ENCODE data around the gene CORO2B.

Gene CORO2B, protein sequence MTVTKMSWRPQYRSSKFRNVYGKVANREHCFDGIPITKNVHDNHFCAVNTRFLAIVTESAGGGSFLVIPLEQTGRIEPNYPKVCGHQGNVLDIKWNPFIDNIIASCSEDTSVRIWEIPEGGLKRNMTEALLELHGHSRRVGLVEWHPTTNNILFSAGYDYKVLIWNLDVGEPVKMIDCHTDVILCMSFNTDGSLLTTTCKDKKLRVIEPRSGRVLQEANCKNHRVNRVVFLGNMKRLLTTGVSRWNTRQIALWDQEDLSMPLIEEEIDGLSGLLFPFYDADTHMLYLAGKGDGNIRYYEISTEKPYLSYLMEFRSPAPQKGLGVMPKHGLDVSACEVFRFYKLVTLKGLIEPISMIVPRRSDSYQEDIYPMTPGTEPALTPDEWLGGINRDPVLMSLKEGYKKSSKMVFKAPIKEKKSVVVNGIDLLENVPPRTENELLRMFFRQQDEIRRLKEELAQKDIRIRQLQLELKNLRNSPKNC

GRCh38 chr15:68578980-68579935 is at the start of gene CORO2B:
Gene CORO2B (plus strand): TSS chr15:68578993. CDS start chr15:68579263, 270 bp downstream.
- Histone ChIP-seq H3K9me3 (ENCODE audit: insufficient read depth, low read depth, low read length) (no peaks in the 10 kb centered on the region), H3K9ac (ENCODE audit: low read depth, low read length) (peak within 1 kb of the TSS; percentile 31; the same call in 1 of the 2 replicates), H3K27ac (ENCODE audit: low read length) (no peak within 1 kb of the TSS), H3K4me3 (ENCODE audit: low read length) (peak within 1 kb of the TSS; percentile 74), H3K4me1 (ENCODE audit: insufficient read depth, low read length) (peaks cover 23% of the 10 kb centered on the region; the same call in 1 of the 2 replicates), H3K36me3 (ENCODE audit: insufficient read depth, low read depth, low read length) (no peaks in the 10 kb centered on the region), H3K27me3 (ENCODE audit: insufficient read depth, low read length) (peaks cover 56% of the 10 kb centered on the region)

GRCh38 chr15:68531387-68532179 is 47.2 kb upstream of the CORO2B start:
- no peaks in the 10 kb centered on the region for H3K27me3 ChIP-seq (ENCODE audit: insufficient read depth, low read length)
- H3K4me1 ChIP-seq (ENCODE audit: insufficient read depth, low read length), result peaks cover 2% of the 10 kb centered on the region; the same call in 1 of the 2 replicates
- H3K9ac ChIP-seq (ENCODE audit: low read depth, low read length), result no peak overlapping the region
- no peaks in the 10 kb centered on the region for H3K9me3 ChIP-seq (ENCODE audit: insufficient read depth, low read depth, low read length)
- no peak overlapping the region for H3K27ac ChIP-seq (ENCODE audit: low read length)
- no peaks in the 10 kb centered on the region for H3K36me3 ChIP-seq (ENCODE audit: insufficient read depth, low read depth, low read length)
- H3K4me3 ChIP-seq (ENCODE audit: low read length), result no peak overlapping the region

DNA sequence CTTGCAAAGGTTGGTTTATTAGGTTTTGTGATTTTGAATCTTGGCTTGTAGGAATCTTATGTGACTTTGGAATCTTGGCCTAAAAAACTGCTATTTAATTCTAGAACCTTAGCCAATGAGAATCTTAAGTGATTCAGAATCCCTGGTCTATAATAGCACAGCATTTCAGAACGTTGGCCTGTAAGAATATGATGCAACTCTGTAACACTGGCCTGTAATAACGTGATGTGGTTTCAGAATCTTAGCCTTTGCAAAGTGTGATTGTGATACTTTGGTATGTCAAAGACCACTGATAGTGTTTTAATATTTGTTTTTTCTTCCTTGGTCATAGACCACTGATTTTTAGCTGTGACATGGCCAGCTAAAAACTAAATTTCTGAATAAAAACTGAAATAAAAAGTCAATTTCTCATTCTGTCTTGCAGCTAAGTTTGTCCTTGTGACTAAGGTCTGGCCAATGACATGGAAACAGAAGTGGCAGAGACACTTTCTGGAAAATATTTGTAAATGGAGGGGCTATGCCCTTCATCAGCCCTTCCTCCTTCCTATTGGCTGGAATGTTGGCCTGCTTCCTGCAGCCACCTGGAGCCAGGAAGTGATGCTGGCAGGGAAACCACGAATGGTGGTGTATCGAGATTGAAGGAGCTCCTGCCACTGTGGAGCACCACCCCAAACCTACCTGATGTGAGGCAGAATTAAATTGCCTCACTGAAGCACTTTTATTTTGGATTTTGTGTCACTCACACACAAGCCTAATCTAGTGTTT is 42.3 kb upstream of the CORO2B start:
- Histone ChIP-seq H3K27me3 (ENCODE audit: insufficient read depth, low read length) (no peaks in the 10 kb centered on the region), H3K9me3 (ENCODE audit: insufficient read depth, low read depth, low read length) (peaks cover 7% of the 10 kb centered on the region; the same call in 1 of the 2 replicates), H3K36me3 (ENCODE audit: insufficient read depth, low read depth, low read length) (no peaks in the 10 kb centered on the region), H3K9ac (ENCODE audit: low read depth, low read length) (no peak overlapping the region), H3K4me1 (ENCODE audit: insufficient read depth, low read length) (no peaks in the 10 kb centered on the region), H3K27ac (ENCODE audit: low read length) (no peak overlapping the region), H3K4me3 (ENCODE audit: low read length) (no peak overlapping the region)

DNA sequence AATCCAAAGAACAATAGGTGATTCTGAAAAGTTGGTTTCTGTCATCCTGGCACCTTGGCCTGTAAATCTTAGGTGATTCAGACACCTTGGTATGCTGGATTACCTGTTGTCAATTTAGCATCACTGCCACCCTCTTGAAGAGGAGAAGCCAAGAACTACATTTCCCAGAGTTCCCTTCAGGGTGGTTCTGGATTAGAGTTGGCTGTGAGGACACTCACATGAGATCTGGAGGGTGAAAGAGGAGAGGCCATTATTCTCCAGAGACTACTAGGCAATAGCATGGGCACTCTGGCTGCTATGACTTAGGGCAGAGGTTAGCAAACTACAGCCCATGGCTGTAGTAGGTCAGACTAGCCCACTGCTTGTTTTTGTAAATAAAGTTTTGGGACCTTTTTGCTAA is 41.7 kb upstream of the CORO2B start:
- H3K27ac ChIP-seq (ENCODE audit: low read length), result no peak overlapping the region
- H3K9ac ChIP-seq (ENCODE audit: low read depth, low read length), result no peak overlapping the region
- H3K9me3 ChIP-seq (ENCODE audit: insufficient read depth, low read depth, low read length), result peaks cover 7% of the 10 kb centered on the region; the same call in 1 of the 2 replicates
- no peaks in the 10 kb centered on the region for H3K36me3 ChIP-seq (ENCODE audit: insufficient read depth, low read depth, low read length)
- H3K27me3 ChIP-seq (ENCODE audit: insufficient read depth, low read length), result no peaks in the 10 kb centered on the region
- no peaks in the 10 kb centered on the region for H3K4me1 ChIP-seq (ENCODE audit: insufficient read depth, low read length)
- H3K4me3 ChIP-seq (ENCODE audit: low read length), result no peak overlapping the region

DNA sequence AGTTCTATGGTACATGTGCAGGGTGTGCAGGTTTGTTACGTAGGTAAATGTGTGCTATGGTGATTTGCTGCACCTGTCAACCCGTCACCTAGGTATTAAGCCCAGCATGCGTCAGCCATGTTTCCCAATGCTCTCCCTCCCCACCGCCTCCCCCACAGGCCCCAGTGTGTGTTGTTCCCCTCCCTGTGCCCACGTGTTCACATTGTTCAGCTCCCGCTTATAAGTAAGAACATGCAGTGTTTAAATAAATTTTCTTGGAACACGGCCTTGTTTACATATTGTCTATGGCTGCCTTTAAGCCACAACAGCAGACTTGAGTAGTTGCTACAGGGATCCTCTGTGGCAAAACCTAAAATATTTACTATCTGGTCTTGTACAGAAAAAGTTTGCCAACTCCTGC is 41.3 kb upstream of the CORO2B start:
- Histone ChIP-seq H3K36me3 (ENCODE audit: insufficient read depth, low read depth, low read length) (no peaks in the 10 kb centered on the region), H3K9ac (ENCODE audit: low read depth, low read length) (no peak overlapping the region), H3K27ac (ENCODE audit: low read length) (no peak overlapping the region), H3K4me3 (ENCODE audit: low read length) (no peak overlapping the region), H3K9me3 (ENCODE audit: insufficient read depth, low read depth, low read length) (peaks cover 7% of the 10 kb centered on the region; the same call in 1 of the 2 replicates), H3K4me1 (ENCODE audit: insufficient read depth, low read length) (no peaks in the 10 kb centered on the region), H3K27me3 (ENCODE audit: insufficient read depth, low read length) (no peaks in the 10 kb centered on the region)

- Histone ChIP-seq H3K4me1 (ENCODE audit: insufficient read depth, low read length) (no peaks in the 10 kb centered on the region), H3K9ac (ENCODE audit: low read depth, low read length) (no peak overlapping the region), H3K4me3 (ENCODE audit: low read length) (no peak overlapping the region), H3K9me3 (ENCODE audit: insufficient read depth, low read depth, low read length) (peaks cover 7% of the 10 kb centered on the region; the same call in 1 of the 2 replicates), H3K27me3 (ENCODE audit: insufficient read depth, low read length) (no peaks in the 10 kb centered on the region), H3K36me3 (ENCODE audit: insufficient read depth, low read depth, low read length) (no peaks in the 10 kb centered on the region), H3K27ac (ENCODE audit: low read length) (no peak overlapping the region)
These were observed 40.5 kb upstream of the CORO2B start for GRCh38 chr15:68538311-68538710.

- Histone ChIP-seq H3K36me3 (ENCODE audit: insufficient read depth, low read depth, low read length) (no peaks in the 10 kb centered on the region), H3K27ac (ENCODE audit: low read length) (no peak overlapping the region), H3K4me1 (ENCODE audit: insufficient read depth, low read length) (no peaks in the 10 kb centered on the region), H3K27me3 (ENCODE audit: insufficient read depth, low read length) (no peaks in the 10 kb centered on the region), H3K9me3 (ENCODE audit: insufficient read depth, low read depth, low read length) (peaks cover 7% of the 10 kb centered on the region; the same call in 1 of the 2 replicates), H3K4me3 (ENCODE audit: low read length) (no peak overlapping the region), H3K9ac (ENCODE audit: low read depth, low read length) (no peak overlapping the region)
These were observed 37.0 kb upstream of the CORO2B start for GRCh38 chr15:68541743-68542142.

DNA sequence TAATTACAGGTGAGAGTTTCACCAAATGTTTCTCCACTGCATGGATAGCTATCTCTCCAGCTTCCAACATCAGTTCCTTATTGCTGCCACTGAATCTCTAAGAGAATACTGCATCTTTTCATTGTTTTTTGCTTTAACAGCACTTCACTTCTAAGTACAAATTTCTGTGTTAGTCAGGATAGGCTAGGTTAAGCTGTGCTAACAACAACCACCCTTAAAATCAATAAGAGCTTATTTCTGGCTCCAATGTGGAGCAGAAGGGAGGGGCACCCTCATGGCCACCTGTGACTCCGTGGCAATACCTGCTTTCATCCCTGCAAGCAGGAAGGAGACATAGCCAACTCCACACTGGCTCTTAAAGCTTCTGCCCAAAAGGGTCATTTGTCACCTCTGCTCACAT is 36.4 kb upstream of the CORO2B start:
- H3K4me3 ChIP-seq (ENCODE audit: low read length), result no peak overlapping the region
- no peak overlapping the region for H3K27ac ChIP-seq (ENCODE audit: low read length)
- H3K9ac ChIP-seq (ENCODE audit: low read depth, low read length), result no peak overlapping the region
- H3K27me3 ChIP-seq (ENCODE audit: insufficient read depth, low read length), result no peaks in the 10 kb centered on the region
- H3K9me3 ChIP-seq (ENCODE audit: insufficient read depth, low read depth, low read length), result peaks cover 7% of the 10 kb centered on the region; the same call in 1 of the 2 replicates
- H3K36me3 ChIP-seq (ENCODE audit: insufficient read depth, low read depth, low read length), result no peaks in the 10 kb centered on the region
- no peaks in the 10 kb centered on the region for H3K4me1 ChIP-seq (ENCODE audit: insufficient read depth, low read length)

DNA sequence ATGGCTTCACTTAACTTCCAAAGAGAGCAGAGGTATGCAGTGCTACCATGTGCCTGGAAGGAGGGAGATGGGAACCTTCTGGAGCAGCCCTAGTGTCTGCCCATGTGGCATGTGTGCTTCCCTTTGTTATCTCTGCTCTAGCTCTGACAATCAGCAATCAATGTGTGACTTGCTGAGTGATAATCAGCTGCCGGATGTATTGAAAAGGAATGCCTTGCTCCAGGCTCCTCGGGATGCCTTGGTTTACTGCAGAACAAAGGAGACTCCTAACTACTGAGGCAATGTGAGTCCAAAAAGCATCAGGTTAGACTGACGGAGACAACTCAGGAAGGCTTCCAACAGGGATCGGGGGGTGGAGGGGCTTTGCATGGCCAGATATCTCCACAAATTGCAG is 36.0 kb upstream of the CORO2B start:
- no peak overlapping the region for H3K4me3 ChIP-seq (ENCODE audit: low read length)
- peaks cover 7% of the 10 kb centered on the region; the same call in 1 of the 2 replicates for H3K9me3 ChIP-seq (ENCODE audit: insufficient read depth, low read depth, low read length)
- H3K9ac ChIP-seq (ENCODE audit: low read depth, low read length), result no peak overlapping the region
- H3K27me3 ChIP-seq (ENCODE audit: insufficient read depth, low read length), result no peaks in the 10 kb centered on the region
- no peaks in the 10 kb centered on the region for H3K4me1 ChIP-seq (ENCODE audit: insufficient read depth, low read length)
- no peak overlapping the region for H3K27ac ChIP-seq (ENCODE audit: low read length)
- H3K36me3 ChIP-seq (ENCODE audit: insufficient read depth, low read depth, low read length), result no peaks in the 10 kb centered on the region

- H3K4me3 ChIP-seq (ENCODE audit: low read length), result no peak overlapping the region
- H3K36me3 ChIP-seq (ENCODE audit: insufficient read depth, low read depth, low read length), result no peaks in the 10 kb centered on the region
- no peaks in the 10 kb centered on the region for H3K4me1 ChIP-seq (ENCODE audit: insufficient read depth, low read length)
- no peaks in the 10 kb centered on the region for H3K27me3 ChIP-seq (ENCODE audit: insufficient read depth, low read length)
- H3K9ac ChIP-seq (ENCODE audit: low read depth, low read length), result no peak overlapping the region
- H3K9me3 ChIP-seq (ENCODE audit: insufficient read depth, low read depth, low read length), result peaks cover 7% of the 10 kb centered on the region; the same call in 1 of the 2 replicates
- H3K27ac ChIP-seq (ENCODE audit: low read length), result no peak overlapping the region
These were observed 35.4 kb upstream of the CORO2B start for GRCh38 chr15:68543165-68544008.

Data from iPS-20b (cell line).